HepG2 (cell line): ENCODE data around the gene AMIGO3. TPM values are rescaled to one million over a fixed set of nuclear protein-coding genes. Genes with fewer than 3 reads are reported as not detected.

Source experiments
- DPF2 ChIP-seq: sonication (generic); formaldehyde crosslinking; IDR thresholded peaks from 2 replicates; pipeline ENCODE4 v1.4.0; 2020; ENCODE audit warnings: mild to moderate bottlenecking, low read depth, missing genetic modification reagents, borderline replicate concordance
- FIP1L1 ChIP-seq: fragments of 200-400 bp; formaldehyde crosslinking; IDR thresholded peaks from 2 replicates; pipeline ENCODE4 v1.6.1; 2018; ENCODE audit warnings: low read depth, mild to moderate bottlenecking, low read length, moderate library complexity, borderline replicate concordance; ENCODE audit not compliant: insufficient read depth
- HNF4G ChIP-seq, 2 experiments: sonication (generic) in 1 of 2; formaldehyde crosslinking in 1 of 2; IDR thresholded peaks; 2 replicates each; pipeline versions ENCODE4 v1.4.0 to v1.6.1; 2011 to 2020; ENCODE audit warnings: borderline replicate concordance in 2 of 2, low read depth in 2 of 2, mild to moderate bottlenecking in 2 of 2, low read length in 1 of 2, missing genetic modification reagents in 1 of 2, moderate library complexity in 1 of 2
- JUN ChIP-seq: sonication (generic); formaldehyde crosslinking; IDR thresholded peaks from 2 replicates; pipeline ENCODE4 v1.4.0; 2020; ENCODE audit warnings: mild to moderate bottlenecking, missing genetic modification reagents
- NPAS2 ChIP-seq: sonication (generic); formaldehyde crosslinking; IDR thresholded peaks from 2 replicates; pipeline ENCODE4 v1.8.0; 2022; ENCODE audit warnings: mild to moderate bottlenecking, missing genetic modification reagents, borderline replicate concordance
- ZNF547 ChIP-seq: sonication (generic); formaldehyde crosslinking; IDR thresholded peaks from 2 replicates; pipeline ENCODE4 v1.5.1; 2020; ENCODE audit warnings: mild to moderate bottlenecking, missing genetic modification reagents
- ZNF572 ChIP-seq: sonication (generic); formaldehyde crosslinking; IDR thresholded peaks from 2 replicates; pipeline ENCODE4 v1.5.1; 2020; ENCODE audit warnings: mild to moderate bottlenecking, missing genetic modification reagents
- ZNF7 ChIP-seq: IDR thresholded peaks from 2 replicates; pipeline ENCODE4 v1.6.1; 2016; ENCODE audit warnings: missing biosample characterization, missing genetic modification reagents
- ZNF772 ChIP-seq: sonication (generic); formaldehyde crosslinking; IDR thresholded peaks from 2 replicates; pipeline ENCODE4 v1.5.0; 2020; ENCODE audit warnings: mild to moderate bottlenecking, missing genetic modification reagents
- ZNF782 ChIP-seq: sonication (generic); formaldehyde crosslinking; IDR thresholded peaks from 2 replicates; pipeline ENCODE4 v1.4.0; 2020; ENCODE audit warnings: missing genetic modification reagents, mild to moderate bottlenecking, borderline replicate concordance
- ZNF790 ChIP-seq: sonication (generic); formaldehyde crosslinking; IDR thresholded peaks from 2 replicates; pipeline ENCODE4 v1.8.0; 2022; ENCODE audit warnings: missing genetic modification reagents, mild to moderate bottlenecking, borderline replicate concordance
- ZSCAN29 ChIP-seq: sonication (generic); formaldehyde crosslinking; conservative IDR thresholded peaks from 2 replicates; pipeline ENCODE4 v1.4.0; 2020; ENCODE audit warnings: mild to moderate bottlenecking, missing genetic modification reagents
- polyA plus RNA-seq, 8 experiments: library from polyadenylated mRNA; depleted of rRNA in 3 of 8; stranded (reverse) in 7 of 8; unstranded in 1 of 8; fragments of >200 nt; fragmentation: Illumina TruSeq in 4 of 8; extraction: Trizol in 4 of 8; gene quantifications; 2 replicates each; pipeline versions ENCODE4 v1.2.1 to v1.2.3, GENCODE V29; 2011 to 2016; ENCODE audit warnings: low read depth in 4 of 8, missing spikeins in 1 of 8, mixed read lengths in 1 of 8; ENCODE audit not compliant: insufficient read depth in 1 of 8
- total RNA-seq, 5 experiments: library from RNA; depleted of rRNA; stranded (reverse); fragments of >200 nt; fragmentation: Illumina TruSeq; extraction: Trizol; gene quantifications; 2 replicates each; pipeline ENCODE4 v1.2.3, GENCODE V29; 2016; ENCODE audit warnings: low read depth in 1 of 5
- TF ChIP-seq, protein P1 (sequence below): sonication (generic); formaldehyde crosslinking; IDR thresholded peaks from 2 replicates; pipeline ENCODE4 v1.4.0; 2020; ENCODE audit warnings: missing genetic modification reagents
- TF ChIP-seq, protein P2 (sequence below): sonication (generic); formaldehyde crosslinking; IDR thresholded peaks from 2 replicates; pipeline ENCODE4 v1.5.0; 2020; ENCODE audit warnings: mild to moderate bottlenecking, missing genetic modification reagents
- TF ChIP-seq, protein P3 (sequence below): sonication (generic); formaldehyde crosslinking; IDR thresholded peaks from 2 replicates; pipeline ENCODE4 v1.5.0; 2020; ENCODE audit warnings: mild to moderate bottlenecking, missing genetic modification reagents, borderline replicate concordance
- TF ChIP-seq, protein P4 (sequence below): sonication (generic); formaldehyde crosslinking; IDR thresholded peaks from 2 replicates; pipeline ENCODE4 v1.4.0; 2020; ENCODE audit warnings: missing genetic modification reagents

Gene AMIGO3
- total and polyA plus RNA-seq, 2 of the 13 experiments (the other 11 are each of a cell fraction or from before 2014, with no cell fraction given) = 0.35 TPM; not detected in 1

DNA sequence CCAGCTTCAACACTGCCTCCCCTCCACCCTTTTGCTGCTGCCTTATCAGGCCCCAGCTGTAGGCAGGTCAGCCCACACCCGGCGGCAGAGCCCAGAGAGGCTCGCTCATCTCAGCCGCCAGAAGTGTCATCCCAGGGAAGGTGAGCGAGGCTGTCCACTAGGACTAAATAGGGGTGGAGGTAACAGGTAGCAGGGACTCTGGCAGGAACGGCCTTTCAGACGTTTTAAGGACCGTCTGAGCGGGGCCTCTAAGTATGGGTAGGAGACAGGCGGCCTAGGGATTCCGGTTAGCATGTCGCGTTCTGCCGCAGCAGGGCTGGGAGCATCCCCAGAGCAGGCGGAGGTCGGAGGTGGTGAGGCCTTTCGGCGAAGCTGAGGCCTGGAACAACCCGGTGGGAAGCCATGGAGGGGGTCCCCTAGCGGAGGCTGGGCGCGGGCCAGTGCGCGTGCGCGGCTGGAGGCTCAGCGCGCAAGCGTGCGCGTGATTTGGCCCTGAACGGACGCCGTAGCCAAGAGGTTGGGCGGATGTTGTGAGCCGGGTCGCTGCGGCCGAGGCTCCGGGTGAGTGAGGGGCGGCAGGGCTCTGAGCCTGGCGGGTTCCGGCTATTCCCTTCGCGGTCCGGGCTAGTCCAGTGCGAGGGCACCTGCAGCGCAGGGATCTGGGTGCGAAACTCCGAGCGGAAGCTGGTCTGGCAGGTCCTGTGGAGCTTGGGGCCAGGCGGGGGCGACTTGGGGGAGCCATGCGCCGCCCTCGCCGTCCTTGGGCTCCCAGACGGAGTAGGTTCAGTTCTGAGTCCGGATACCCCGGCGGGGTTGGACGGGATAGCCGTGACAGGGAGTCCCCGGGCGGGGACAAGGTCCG is 30.2 kb downstream of the AMIGO3 start, which contains the start of the genes MST1 and RNF123 (continued):
- no peak for TF ChIP-seq FIP1L1
- TF ChIP-seq ZNF572 = no peak
- TF ChIP-seq ZNF782 (CRISPR knock-in tag) = 0 out of 2 replicates have a peak, but pooled peaks have one; percentile 24
- TF ChIP-seq JUN = 0 out of 2 replicates have a peak, but pooled peaks have one; percentile 23
- no peak for TF ChIP-seq HNF4G (IDR thresholded peaks at IDR 0.05; ENCODE audit: borderline replicate concordance, low read depth, low read length)
- TF ChIP-seq HNF4G (CRISPR knock-in tag; IDR thresholded peaks at IDR 0.05; ENCODE audit: borderline replicate concordance, low read depth) = peak; percentile 36; the same call in 1 of the 2 replicates
- TF ChIP-seq, protein P1, sequence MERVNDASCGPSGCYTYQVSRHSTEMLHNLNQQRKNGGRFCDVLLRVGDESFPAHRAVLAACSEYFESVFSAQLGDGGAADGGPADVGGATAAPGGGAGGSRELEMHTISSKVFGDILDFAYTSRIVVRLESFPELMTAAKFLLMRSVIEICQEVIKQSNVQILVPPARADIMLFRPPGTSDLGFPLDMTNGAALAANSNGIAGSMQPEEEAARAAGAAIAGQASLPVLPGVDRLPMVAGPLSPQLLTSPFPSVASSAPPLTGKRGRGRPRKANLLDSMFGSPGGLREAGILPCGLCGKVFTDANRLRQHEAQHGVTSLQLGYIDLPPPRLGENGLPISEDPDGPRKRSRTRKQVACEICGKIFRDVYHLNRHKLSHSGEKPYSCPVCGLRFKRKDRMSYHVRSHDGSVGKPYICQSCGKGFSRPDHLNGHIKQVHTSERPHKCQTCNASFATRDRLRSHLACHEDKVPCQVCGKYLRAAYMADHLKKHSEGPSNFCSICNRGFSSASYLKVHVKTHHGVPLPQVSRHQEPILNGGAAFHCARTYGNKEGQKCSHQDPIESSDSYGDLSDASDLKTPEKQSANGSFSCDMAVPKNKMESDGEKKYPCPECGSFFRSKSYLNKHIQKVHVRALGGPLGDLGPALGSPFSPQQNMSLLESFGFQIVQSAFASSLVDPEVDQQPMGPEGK (CRISPR knock-in tag) = peak; percentile 63
- TF ChIP-seq, protein P2, sequence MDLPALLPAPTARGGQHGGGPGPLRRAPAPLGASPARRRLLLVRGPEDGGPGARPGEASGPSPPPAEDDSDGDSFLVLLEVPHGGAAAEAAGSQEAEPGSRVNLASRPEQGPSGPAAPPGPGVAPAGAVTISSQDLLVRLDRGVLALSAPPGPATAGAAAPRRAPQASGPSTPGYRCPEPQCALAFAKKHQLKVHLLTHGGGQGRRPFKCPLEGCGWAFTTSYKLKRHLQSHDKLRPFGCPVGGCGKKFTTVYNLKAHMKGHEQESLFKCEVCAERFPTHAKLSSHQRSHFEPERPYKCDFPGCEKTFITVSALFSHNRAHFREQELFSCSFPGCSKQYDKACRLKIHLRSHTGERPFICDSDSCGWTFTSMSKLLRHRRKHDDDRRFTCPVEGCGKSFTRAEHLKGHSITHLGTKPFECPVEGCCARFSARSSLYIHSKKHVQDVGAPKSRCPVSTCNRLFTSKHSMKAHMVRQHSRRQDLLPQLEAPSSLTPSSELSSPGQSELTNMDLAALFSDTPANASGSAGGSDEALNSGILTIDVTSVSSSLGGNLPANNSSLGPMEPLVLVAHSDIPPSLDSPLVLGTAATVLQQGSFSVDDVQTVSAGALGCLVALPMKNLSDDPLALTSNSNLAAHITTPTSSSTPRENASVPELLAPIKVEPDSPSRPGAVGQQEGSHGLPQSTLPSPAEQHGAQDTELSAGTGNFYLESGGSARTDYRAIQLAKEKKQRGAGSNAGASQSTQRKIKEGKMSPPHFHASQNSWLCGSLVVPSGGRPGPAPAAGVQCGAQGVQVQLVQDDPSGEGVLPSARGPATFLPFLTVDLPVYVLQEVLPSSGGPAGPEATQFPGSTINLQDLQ (CRISPR knock-in tag) = peak; percentile 68; the same call in 1 of the 2 replicates
- TF ChIP-seq ZNF772 (CRISPR knock-in tag) = peak; percentile 67; the same call in 1 of the 2 replicates
- TF ChIP-seq, protein P3, sequence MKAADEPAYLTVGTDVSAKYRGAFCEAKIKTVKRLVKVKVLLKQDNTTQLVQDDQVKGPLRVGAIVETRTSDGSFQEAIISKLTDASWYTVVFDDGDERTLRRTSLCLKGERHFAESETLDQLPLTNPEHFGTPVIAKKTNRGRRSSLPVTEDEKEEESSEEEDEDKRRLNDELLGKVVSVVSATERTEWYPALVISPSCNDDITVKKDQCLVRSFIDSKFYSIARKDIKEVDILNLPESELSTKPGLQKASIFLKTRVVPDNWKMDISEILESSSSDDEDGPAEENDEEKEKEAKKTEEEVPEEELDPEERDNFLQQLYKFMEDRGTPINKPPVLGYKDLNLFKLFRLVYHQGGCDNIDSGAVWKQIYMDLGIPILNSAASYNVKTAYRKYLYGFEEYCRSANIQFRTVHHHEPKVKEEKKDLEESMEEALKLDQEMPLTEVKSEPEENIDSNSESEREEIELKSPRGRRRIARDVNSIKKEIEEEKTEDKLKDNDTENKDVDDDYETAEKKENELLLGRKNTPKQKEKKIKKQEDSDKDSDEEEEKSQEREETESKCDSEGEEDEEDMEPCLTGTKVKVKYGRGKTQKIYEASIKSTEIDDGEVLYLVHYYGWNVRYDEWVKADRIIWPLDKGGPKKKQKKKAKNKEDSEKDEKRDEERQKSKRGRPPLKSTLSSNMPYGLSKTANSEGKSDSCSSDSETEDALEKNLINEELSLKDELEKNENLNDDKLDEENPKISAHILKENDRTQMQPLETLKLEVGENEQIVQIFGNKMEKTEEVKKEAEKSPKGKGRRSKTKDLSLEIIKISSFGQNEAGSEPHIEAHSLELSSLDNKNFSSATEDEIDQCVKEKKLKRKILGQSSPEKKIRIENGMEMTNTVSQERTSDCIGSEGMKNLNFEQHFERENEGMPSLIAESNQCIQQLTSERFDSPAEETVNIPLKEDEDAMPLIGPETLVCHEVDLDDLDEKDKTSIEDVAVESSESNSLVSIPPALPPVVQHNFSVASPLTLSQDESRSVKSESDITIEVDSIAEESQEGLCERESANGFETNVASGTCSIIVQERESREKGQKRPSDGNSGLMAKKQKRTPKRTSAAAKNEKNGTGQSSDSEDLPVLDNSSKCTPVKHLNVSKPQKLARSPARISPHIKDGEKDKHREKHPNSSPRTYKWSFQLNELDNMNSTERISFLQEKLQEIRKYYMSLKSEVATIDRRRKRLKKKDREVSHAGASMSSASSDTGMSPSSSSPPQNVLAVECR = peak; percentile 88
- peak; percentile 20; the same call in 1 of the 2 replicates for TF ChIP-seq ZNF790 (CRISPR knock-in tag)
- TF ChIP-seq ZNF7 (CRISPR knock-in tag) = no peak
- 0 out of 2 replicates have a peak, but pooled peaks have one; percentile 30 for TF ChIP-seq DPF2 (CRISPR knock-in tag)
- 0 out of 2 replicates have a peak, but pooled peaks have one; percentile 38 for TF ChIP-seq ZNF547 (CRISPR knock-in tag)
- TF ChIP-seq, protein P4, sequence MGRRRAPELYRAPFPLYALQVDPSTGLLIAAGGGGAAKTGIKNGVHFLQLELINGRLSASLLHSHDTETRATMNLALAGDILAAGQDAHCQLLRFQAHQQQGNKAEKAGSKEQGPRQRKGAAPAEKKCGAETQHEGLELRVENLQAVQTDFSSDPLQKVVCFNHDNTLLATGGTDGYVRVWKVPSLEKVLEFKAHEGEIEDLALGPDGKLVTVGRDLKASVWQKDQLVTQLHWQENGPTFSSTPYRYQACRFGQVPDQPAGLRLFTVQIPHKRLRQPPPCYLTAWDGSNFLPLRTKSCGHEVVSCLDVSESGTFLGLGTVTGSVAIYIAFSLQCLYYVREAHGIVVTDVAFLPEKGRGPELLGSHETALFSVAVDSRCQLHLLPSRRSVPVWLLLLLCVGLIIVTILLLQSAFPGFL = no peak
- TF ChIP-seq ZSCAN29 (CRISPR knock-in tag) = 0 out of 2 replicates have a peak, but pooled peaks have one; percentile 30
- TF ChIP-seq NPAS2 = no peak
